ENCODE measurements around the gene TEX44.
"Not testable (repeated sequence)": the region's sequence is repeated elsewhere in the genome, so short reads cannot be mapped to it uniquely, and the experiment has no call there.

Gene TEX44

DNA sequence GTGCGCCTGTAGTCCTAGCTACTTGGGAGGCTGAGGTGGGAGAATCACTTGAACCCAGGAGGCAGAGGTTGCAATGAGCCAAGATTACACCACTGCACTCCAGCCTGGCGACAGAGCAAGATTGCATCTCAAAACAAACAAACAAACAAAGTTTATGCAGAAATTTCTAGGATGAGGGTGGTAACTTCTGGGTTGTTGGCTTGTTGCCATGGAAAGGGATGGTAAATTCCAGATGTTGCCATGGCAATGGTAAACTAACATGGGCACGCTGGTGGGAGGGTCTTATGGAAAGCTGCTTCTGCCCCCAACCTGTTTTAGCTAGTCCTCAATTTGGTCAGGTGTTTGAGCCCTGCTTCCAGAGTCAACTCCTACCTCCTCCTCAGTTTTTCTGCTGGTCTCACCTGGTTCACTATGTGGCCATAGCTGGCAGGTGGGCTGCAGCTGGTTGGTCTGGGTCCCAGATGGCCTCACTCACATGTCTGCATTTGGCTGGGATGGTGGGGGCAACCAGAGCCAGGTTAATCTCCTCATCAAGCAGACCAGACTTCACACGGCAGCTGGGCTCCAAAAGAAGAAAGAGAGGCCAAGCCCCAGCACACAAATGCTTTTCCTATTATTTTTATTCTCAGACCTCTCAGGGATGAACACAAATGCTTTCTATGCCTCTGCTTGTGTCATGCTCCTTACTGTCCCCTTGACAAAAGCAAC is 26.6 kb upstream of the TEX44 start:
- H3K4me3 ChIP-seq (ENCODE audit: low read length), result no peak overlapping the region
- DNase-seq (ENCODE audit: low read depth), result no peak
- TF ChIP-seq, protein P1, sequence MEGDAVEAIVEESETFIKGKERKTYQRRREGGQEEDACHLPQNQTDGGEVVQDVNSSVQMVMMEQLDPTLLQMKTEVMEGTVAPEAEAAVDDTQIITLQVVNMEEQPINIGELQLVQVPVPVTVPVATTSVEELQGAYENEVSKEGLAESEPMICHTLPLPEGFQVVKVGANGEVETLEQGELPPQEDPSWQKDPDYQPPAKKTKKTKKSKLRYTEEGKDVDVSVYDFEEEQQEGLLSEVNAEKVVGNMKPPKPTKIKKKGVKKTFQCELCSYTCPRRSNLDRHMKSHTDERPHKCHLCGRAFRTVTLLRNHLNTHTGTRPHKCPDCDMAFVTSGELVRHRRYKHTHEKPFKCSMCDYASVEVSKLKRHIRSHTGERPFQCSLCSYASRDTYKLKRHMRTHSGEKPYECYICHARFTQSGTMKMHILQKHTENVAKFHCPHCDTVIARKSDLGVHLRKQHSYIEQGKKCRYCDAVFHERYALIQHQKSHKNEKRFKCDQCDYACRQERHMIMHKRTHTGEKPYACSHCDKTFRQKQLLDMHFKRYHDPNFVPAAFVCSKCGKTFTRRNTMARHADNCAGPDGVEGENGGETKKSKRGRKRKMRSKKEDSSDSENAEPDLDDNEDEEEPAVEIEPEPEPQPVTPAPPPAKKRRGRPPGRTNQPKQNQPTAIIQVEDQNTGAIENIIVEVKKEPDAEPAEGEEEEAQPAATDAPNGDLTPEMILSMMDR (conservative IDR thresholded peaks at IDR 0.05; ENCODE audit: low read depth, low read length), result no peak

DNA sequence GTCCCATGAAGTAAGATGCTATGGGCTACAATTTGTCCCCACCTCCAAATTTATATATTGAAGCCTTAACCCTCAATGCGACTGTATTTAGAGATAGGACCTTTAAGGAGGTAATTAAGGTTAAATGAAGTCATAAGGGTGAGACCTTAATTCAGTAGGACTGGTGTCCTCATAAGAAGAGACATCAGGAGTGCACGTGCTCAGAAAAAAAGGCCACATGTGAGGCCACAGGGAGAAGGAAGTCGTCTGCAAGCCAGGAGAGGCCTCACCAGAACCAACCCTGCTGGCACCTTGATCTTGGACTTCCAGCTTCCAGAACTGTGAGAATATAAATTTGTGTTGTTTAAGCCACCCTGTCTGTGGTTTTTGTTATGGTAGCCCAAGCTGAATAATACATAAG is 25.5 kb upstream of the TEX44 start:
- TF ChIP-seq, protein P1 (conservative IDR thresholded peaks at IDR 0.05; ENCODE audit: low read depth, low read length), result no peak
- H3K4me3 ChIP-seq (ENCODE audit: low read length), result no peak overlapping the region
- no peak for DNase-seq (ENCODE audit: low read depth)

DNA sequence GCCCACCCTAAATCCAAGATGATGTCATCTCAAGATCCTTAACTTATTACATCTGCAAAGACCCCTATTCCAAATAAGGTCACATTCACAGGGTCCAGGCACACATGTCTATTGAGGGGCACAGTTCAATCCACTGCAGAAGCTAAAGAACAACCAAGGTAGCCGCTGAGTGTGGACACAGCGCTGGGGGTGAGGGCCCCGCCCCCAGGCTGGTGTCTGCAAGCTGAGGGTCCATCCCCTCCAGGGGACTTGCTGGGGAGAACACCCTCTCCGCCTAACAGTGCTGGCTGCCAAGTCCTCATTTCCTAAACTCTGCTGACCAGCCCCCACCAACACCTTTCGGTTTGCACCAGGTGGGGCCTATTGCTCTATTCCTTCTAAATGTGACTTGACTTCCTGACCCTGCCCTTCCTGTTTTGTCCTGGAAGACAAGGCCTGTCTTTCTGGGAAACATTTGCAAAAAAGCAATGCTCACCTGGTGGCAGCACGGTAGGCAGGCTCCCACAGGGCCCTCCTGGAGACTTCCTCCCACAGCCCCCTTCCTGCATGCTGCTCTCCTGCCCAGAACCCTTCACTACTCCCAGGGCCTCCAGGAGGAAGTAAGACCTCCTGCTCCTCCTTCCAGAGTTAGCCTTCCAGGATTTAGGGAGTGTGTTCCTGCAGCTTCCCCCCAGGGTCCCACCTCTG is 24.4 kb upstream of the TEX44 start:
- no peak for DNase-seq (ENCODE audit: low read depth)
- TF ChIP-seq, protein P1 (conservative IDR thresholded peaks at IDR 0.05; ENCODE audit: low read depth, low read length), result no peak
- no peak overlapping the region for H3K4me3 ChIP-seq (ENCODE audit: low read length)

GRCh38 chr2:231568785-231569435 is 23.8 kb upstream of the TEX44 start:
- TF ChIP-seq, protein P1 (conservative IDR thresholded peaks at IDR 0.05; ENCODE audit: low read depth, low read length), result no peak
- DNase-seq (ENCODE audit: low read depth), result no peak

GRCh38 chr2:231570915-231571314 is 21.7 kb upstream of the TEX44 start:
- not testable (repeated sequence) for DNase-seq (ENCODE audit: low read depth); H3K4me3 ChIP-seq (ENCODE audit: low read length)

More at GRCh38 chr2:231568785-231569435, 23.8 kb upstream of the TEX44 start:
- H3K4me3 ChIP-seq (ENCODE audit: low read length), result no peak overlapping the region

DNA sequence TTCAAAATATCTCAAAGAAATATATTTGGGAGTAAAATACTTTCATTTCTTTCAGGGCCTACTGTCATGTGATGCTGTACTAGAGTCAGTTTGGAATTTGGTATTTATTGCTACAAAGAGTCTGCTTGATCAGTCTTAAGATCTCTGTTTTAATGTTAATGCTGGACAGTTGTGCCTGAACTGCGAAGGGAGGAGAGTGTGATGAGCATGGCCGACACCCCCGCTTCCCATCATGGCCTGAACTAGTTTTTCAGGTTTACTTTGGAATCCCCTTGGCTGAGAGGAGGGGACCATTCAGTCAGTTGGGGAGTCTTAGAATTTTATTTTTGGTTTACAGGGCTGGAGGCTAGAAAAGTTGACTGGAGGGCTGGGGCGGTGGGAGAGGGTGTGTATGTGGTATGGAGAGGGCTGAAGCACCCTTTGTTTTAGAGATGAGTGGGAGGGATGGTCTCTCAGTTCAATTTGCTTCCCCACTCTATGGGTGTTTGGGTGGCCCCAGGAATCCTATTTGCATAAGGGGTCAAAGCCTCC is 20.9 kb upstream of the TEX44 start:
- no peak overlapping the region for H3K4me3 ChIP-seq (ENCODE audit: low read length)
- TF ChIP-seq, protein P1 (conservative IDR thresholded peaks at IDR 0.05; ENCODE audit: low read depth, low read length), result no peak
- no peak for DNase-seq (ENCODE audit: low read depth)

DNA sequence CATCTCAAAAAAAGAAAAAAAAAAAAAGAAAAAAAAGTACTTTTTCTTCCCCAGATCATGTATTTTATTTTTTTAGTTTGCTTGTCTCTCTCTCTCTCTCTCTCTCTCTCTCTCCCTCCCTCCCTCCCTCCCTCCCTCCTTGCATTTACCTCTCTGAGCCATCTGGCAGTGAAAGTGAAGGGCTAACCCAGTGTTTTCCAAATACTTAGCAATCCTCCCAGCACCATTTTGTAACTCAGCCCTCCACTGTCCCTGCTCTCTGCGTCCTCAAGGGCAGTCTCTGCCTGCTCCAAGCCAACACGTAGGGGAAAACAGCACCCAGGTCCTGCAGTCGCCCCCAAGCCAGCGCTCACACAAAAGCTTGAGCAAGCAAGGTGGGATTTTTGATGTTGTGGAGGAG is 19.6 kb upstream of the TEX44 start:
- H3K4me3 ChIP-seq (ENCODE audit: low read length), result no peak overlapping the region
- no peak for DNase-seq (ENCODE audit: low read depth)
- TF ChIP-seq, protein P1 (conservative IDR thresholded peaks at IDR 0.05; ENCODE audit: low read depth, low read length), result no peak
